Nephron progenitor cell (in vitro differentiated cells): ENCODE measurements around the gene DOCK9.

Experiments used
- DNase-seq: peaks from one replicate; pipeline ENCODE4 v3.0.0; 2021
- H3K27ac Mint-ChIP-seq: 2 replicates; pipeline ENCODE4 v1.8.0; 2021; ENCODE audit warnings: mild to moderate bottlenecking, moderate library complexity, mixed read lengths
- H3K27me3 Mint-ChIP-seq: 2 replicates; pipeline ENCODE4 v1.8.0; 2021; ENCODE audit warnings: mild to moderate bottlenecking, low read depth, mixed read lengths; ENCODE audit not compliant: poor library complexity
- H3K36me3 Mint-ChIP-seq: 2 replicates; pipeline ENCODE4 v1.8.0; 2021; ENCODE audit warnings: low read depth, mixed read lengths
- H3K4me1 Mint-ChIP-seq: 2 replicates; pipeline ENCODE4 v1.8.0; 2021; ENCODE audit warnings: mixed read lengths
- H3K4me3 Mint-ChIP-seq: 2 replicates; pipeline ENCODE4 v1.8.0; 2021; ENCODE audit warnings: mild to moderate bottlenecking, moderate library complexity, mixed read lengths
- H3K9me3 Mint-ChIP-seq: 2 replicates; pipeline ENCODE4 v1.8.0; 2021; ENCODE audit warnings: mild to moderate bottlenecking, moderate library complexity, mixed read lengths
- TF ChIP-seq, protein P1 (sequence below): fragments of 200-600 bp; sonication (generic); IDR thresholded peaks from 2 replicates; pipeline ENCODE4 v1.5.0; 2021; ENCODE audit warnings: antibody characterized with exemption

The DOCK9 gene

DNA sequence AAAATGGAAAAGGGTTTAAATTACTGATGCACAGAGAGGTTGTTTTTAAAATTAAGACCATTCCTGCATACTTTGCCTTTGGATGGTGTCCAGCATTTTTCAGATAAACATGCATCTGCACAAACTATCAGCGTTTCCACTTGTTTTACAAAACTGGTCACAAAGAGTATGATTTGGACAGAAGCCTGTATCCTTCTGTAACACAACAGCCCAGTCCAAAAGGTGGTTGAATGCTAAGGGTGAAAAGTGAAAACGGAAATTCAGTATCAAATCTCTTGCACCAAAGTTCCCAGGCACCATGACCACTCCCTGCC, 21.7 kb upstream of the DOCK9 start:
- peaks cover 4% of the 10 kb centered on the region for H3K27me3 Mint-ChIP-seq
- H3K4me1 Mint-ChIP-seq, result peaks cover 61% of the 10 kb centered on the region
- DNase-seq, result no peak
- no peaks in the 10 kb centered on the region for H3K9me3 Mint-ChIP-seq
- TF ChIP-seq, protein P1, sequence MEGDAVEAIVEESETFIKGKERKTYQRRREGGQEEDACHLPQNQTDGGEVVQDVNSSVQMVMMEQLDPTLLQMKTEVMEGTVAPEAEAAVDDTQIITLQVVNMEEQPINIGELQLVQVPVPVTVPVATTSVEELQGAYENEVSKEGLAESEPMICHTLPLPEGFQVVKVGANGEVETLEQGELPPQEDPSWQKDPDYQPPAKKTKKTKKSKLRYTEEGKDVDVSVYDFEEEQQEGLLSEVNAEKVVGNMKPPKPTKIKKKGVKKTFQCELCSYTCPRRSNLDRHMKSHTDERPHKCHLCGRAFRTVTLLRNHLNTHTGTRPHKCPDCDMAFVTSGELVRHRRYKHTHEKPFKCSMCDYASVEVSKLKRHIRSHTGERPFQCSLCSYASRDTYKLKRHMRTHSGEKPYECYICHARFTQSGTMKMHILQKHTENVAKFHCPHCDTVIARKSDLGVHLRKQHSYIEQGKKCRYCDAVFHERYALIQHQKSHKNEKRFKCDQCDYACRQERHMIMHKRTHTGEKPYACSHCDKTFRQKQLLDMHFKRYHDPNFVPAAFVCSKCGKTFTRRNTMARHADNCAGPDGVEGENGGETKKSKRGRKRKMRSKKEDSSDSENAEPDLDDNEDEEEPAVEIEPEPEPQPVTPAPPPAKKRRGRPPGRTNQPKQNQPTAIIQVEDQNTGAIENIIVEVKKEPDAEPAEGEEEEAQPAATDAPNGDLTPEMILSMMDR, result no peak
- no peak overlapping the region for H3K4me3 Mint-ChIP-seq
- no peaks in the 10 kb centered on the region for H3K36me3 Mint-ChIP-seq
- no peak overlapping the region for H3K27ac Mint-ChIP-seq

- DNase-seq, result no peak
- TF ChIP-seq, protein P1, result no peak
- Mint-ChIP-seq H3K9me3 (no peaks in the 10 kb centered on the region), H3K4me3 (no peak overlapping the region), H3K27me3 (peaks cover 4% of the 10 kb centered on the region), H3K36me3 (no peaks in the 10 kb centered on the region), H3K4me1 (peaks cover 58% of the 10 kb centered on the region), H3K27ac (no peak overlapping the region)
Observed at GRCh38 chr13:98998831-98999638, 21.2 kb upstream of the DOCK9 start.

DNA sequence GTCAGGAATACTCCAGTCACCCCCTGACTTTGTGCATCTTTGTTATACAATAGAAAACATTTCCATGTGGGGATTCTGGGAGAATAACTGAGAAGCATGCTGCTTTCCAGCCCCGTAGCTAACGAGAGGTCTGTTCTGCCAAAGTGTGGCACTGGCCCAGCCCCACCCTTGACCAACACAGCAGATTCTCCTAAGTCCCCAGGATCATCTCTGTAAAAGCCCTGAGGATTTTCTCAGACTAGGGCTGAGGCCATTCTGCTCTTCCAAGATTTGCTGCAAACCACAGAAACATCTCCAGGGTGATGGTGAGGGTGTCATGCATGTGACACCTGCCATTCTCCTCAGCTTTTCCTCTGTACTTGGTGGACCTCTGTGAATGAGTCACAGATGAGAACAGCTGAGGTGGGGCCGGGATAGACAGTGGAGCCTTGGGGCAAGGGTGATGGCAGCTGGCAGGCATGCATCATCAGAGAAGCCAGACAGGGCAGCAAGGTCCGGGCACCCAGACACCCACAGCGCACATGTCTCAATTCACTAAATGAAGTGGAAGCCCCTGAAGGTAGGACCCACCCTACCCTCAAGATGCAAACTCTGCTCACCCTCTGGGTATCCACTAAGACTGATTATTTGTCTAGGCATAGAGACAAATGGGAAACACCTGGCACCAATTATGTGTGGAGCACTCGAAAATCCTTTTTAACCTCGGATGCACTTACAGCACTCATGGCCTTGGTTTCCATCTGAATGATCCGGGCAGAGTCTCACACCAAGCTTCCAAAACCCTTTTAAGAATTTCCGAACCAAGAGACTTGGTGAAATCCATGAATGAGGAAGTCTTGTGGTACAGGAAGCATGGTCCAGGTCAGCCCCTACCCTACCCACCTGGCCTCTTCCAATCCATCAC, 20.1 kb upstream of the DOCK9 start:
- no peak for DNase-seq
- peaks cover 4% of the 10 kb centered on the region for H3K27me3 Mint-ChIP-seq
- no peaks in the 10 kb centered on the region for H3K36me3 Mint-ChIP-seq
- TF ChIP-seq, protein P1, result no peak
- peaks cover 56% of the 10 kb centered on the region for H3K4me1 Mint-ChIP-seq
- H3K9me3 Mint-ChIP-seq, result no peaks in the 10 kb centered on the region
- no peak overlapping the region for H3K4me3 Mint-ChIP-seq
- H3K27ac Mint-ChIP-seq, result no peak overlapping the region

DNA sequence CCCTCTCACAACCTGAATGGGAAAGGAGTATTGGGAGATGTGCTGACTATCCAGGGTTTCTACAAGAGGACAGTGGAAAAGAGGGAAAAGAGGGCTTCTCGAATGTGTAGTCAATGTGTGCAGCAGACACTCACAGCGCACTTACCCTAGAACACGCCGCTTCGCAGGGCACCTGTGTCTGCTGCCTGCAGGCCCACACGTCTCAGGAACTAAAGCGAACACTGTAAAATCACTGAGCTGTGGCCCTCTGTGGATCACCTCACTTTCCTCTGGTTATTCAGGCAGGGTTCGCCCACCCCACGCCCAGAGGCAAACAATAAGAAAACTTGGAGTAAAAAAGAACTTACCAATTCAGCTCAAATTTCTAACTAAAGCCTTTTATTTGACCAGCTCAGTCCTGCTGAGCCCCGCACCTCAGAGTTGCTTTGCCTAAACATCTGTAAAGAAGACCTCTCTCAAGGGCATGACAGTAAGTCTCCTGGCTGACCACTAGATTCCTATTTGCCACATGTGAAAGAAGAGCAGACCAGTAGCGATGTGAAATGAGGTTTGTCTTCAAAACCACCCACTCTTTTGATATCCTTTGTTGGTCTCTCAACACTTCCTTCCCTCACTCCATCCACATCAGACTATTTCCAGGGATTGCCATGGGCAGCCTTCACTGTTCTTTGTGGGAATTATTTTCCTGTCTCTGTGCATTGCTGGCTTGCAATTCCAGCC, 19.3 kb upstream of the DOCK9 start:
- Mint-ChIP-seq H3K27me3 (peaks cover 9% of the 10 kb centered on the region), H3K36me3 (no peaks in the 10 kb centered on the region), H3K9me3 (no peaks in the 10 kb centered on the region), H3K4me1 (peaks cover 48% of the 10 kb centered on the region), H3K4me3 (no peak overlapping the region), H3K27ac (peak overlapping the region; percentile 82)
- no peak for DNase-seq
- TF ChIP-seq, protein P1, result no peak

- H3K27me3 Mint-ChIP-seq, result peaks cover 9% of the 10 kb centered on the region
- H3K27ac Mint-ChIP-seq, result no peak overlapping the region
Observed at GRCh38 chr13:98996046-98996445, 18.2 kb upstream of the DOCK9 start.

More at GRCh38 chr13:98996046-98996445, 18.2 kb upstream of the DOCK9 start:
- Mint-ChIP-seq H3K9me3 (no peaks in the 10 kb centered on the region), H3K36me3 (no peaks in the 10 kb centered on the region), H3K4me3 (no peak overlapping the region), H3K4me1 (peaks cover 38% of the 10 kb centered on the region)
- no peak for DNase-seq
- TF ChIP-seq, protein P1, result no peak
